Right lobe of liver (tissue), 6 donors: ENCODE results near the gene RMRP. TPM values are rescaled to one million over a fixed set of nuclear protein-coding genes. Genes with fewer than 3 reads are reported as not detected.

Experiments used
- ATAC-seq, 4 donors: fragments of 200-7000 bp; cut with Tn5 transposase; one replicate each; pipeline ENCODE4 v1.9.1; 2020; ENCODE audit warnings: mild to moderate bottlenecking in 4 of 4, moderate library complexity in 4 of 4
- DNase-seq, 3 donors: peaks; one replicate each; pipeline ENCODE4 v3.0.0-alpha.2; 2020
- H3K27ac ChIP-seq, 3 donors: fragments of 200-600 bp; one replicate each; pipeline ENCODE4 v1.8.0; 2022
- H3K27me3 ChIP-seq, 2 donors: fragments of 200-600 bp; one replicate each; pipeline ENCODE4 v1.8.0; 2022
- H3K36me3 ChIP-seq, 4 donors: fragments of 200-600 bp; sonication (generic) in 1 of 4; one replicate each; pipeline versions ENCODE4 v1.5.1 to v1.8.0; 2017 to 2022; ENCODE audit warnings: control low read depth in 1 of 4
- H3K4me1 ChIP-seq, 4 donors: fragments of 200-600 bp; sonication (generic) in 1 of 4; one replicate each; pipeline versions ENCODE4 v1.5.1 to v1.8.0; 2017 to 2022; ENCODE audit warnings: control low read depth in 1 of 4
- H3K4me3 ChIP-seq, 3 donors: fragments of 200-600 bp; one replicate each; pipeline ENCODE4 v1.8.0; 2022
- H3K9me3 ChIP-seq, 4 donors: fragments of 200-600 bp; sonication (generic) in 1 of 4; one replicate each; pipeline versions ENCODE4 v1.5.1 to v1.8.0; 2017 to 2022; ENCODE audit warnings: control low read depth in 1 of 4
- CTCF ChIP-seq, 4 donors: fragments of 200-600 bp in 3 of 4; fragments of 450-650 bp in 1 of 4; IDR thresholded peaks; one replicate each; pipeline versions ENCODE4 v1.5.1 to v1.8.0; 2016 to 2022; ENCODE audit warnings: antibody characterized with exemption in 4 of 4, mild to moderate bottlenecking in 2 of 4
- POLR2A ChIP-seq: fragments of 450-650 bp; IDR thresholded peaks from one replicate; pipeline ENCODE4 v1.6.1; 2017; ENCODE audit warnings: antibody characterized with exemption, mild to moderate bottlenecking
- WGBS: methylation state at CpG from one replicate; pipeline ENCODE4 v1.1.6; 2018; ENCODE audit warnings: low coverage, low lambda C conversion rate; ENCODE audit not compliant: insufficient coverage; ENCODE audit errors: missing lambda C conversion rate; 5-methylcytosine and 5-hydroxymethylcytosine counted together
- intact Hi-C, 2 donors: fragments of 100-400 bp; cut with DNase I; formaldehyde crosslinking; loops; one replicate each; pipeline versions ENCODE4 v1.11.2 to v1.14.1; 2022
- microRNA-seq, 2 donors: library from miRNA; unstranded; fragments of <30 nt; microRNA quantifications; one replicate each; pipeline ENCODE4, GENCODE V29; 2019 to 2020
- small RNA-seq, 2 experiments: library from RNA; depleted of rRNA; stranded (forward); fragments of <200 nt; gene quantifications; one replicate each; pipeline ENCODE3, GENCODE V24; 2016
- total RNA-seq, 6 experiments: library from RNA; depleted of rRNA in 2 of 6; stranded (reverse); fragments of >200 nt in 2 of 6; fragmentation: NEBNext Ultra II Directional in 3 of 6; extraction: Animal tissue kit (Norgen Biotek cat#: 25700) in 3 of 6; gene quantifications; one replicate each; pipeline versions ENCODE4 v1.1.0 to v1.2.4, GENCODE V29; 2016 to 2023
- donor health status: DM: no; HTN: yes; CAD: no.
- donor health status: DM: no; HTN: no; CAD: no.
- donor health status: DM: no; HTN: no; CAD: no.
- donor health status: DM: no; HTN: yes; CAD: no.
- donor health status: DM: no; HTN: yes; CAD: no.

The RMRP gene
- total RNA-seq, 6 experiments from 2014 or later = 1,534 to 17,791 (median 6,650) TPM

DNA sequence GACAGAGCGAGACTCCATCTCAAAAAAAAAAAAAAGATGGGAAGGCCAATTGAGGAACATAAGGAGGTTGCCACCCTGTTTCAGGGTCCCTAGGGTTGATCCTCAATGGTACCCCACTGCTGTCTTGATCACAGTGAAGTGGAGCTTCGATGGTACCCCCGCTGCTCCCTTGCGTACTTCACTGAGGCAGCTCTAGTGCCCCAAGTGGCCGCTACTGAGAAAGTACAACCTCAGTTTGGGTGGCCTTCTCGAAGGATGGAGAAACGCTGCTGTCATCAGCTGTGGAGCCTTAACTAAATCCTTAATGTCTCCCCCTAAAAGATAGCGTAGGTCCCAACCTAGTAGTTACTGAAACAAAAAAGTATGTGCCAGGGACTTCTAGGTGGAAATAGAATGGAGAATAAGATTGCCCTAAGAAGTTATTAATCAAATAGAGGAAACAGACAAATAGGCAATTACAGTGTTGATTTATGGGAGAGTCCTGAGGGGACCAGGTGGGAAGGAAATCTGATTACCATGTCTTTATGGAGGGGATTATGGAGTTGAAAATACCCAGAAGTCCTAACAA, 46.5 kb downstream of the RMRP start:
- TF ChIP-seq CTCF (IDR thresholded peaks at IDR 0.05) (peak; percentile 39 to 69 (median 62)), POLR2A (no peak)
- 36% methylated on average over 3 of the region's 8 CpGs for WGBS
- intact Hi-C loops = no loop called here
- Histone ChIP-seq H3K9me3 (no peaks in the 10 kb centered on the region), H3K27me3 (no peaks in the 10 kb centered on the region), H3K36me3 (peaks cover 0 to 17% (median 6%) of the 10 kb centered on the region in 4 donors), H3K4me1 (peaks cover 0 to 5% (median under 1%) of the 10 kb centered on the region in 4 donors), H3K27ac (no peak overlapping the region), H3K4me3 (no peak overlapping the region)
- peak; percentile 62 to 81 (median 72) for ATAC-seq
- DNase-seq = no peak

DNA sequence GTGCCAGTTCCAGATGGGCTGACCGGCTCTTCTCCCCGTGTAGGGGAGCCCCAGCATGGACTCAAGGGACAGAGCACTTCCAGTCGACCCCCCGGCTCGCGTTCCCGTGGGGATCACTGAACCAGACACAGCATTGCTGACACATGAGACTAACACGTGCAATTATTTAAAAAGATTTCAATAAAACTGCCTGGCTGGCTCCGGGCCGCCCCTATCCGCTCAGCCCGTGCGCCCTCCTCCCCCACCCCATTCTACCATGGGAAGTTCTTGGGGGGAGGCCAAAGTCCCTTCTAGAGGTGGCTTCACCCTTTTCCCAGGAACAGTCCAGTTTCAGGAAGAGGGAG, 48.0 kb downstream of the RMRP start:
- DNase-seq (no peak), ATAC-seq (no peak)
- Histone ChIP-seq H3K4me3 (no peak overlapping the region), H3K9me3 (no peaks in the 10 kb centered on the region), H3K36me3 (peaks cover 0 to 17% (median 6%) of the 10 kb centered on the region in 4 donors), H3K4me1 (peaks cover 0 to 11% (median 3%) of the 10 kb centered on the region in 4 donors), H3K27ac (no peak overlapping the region), H3K27me3 (no peaks in the 10 kb centered on the region)
- intact Hi-C loops = no loop called here
- TF ChIP-seq CTCF (IDR thresholded peaks at IDR 0.05) (no peak), POLR2A (no peak)
- WGBS = 100% methylated on average over 3 of the region's 13 CpGs

DNA sequence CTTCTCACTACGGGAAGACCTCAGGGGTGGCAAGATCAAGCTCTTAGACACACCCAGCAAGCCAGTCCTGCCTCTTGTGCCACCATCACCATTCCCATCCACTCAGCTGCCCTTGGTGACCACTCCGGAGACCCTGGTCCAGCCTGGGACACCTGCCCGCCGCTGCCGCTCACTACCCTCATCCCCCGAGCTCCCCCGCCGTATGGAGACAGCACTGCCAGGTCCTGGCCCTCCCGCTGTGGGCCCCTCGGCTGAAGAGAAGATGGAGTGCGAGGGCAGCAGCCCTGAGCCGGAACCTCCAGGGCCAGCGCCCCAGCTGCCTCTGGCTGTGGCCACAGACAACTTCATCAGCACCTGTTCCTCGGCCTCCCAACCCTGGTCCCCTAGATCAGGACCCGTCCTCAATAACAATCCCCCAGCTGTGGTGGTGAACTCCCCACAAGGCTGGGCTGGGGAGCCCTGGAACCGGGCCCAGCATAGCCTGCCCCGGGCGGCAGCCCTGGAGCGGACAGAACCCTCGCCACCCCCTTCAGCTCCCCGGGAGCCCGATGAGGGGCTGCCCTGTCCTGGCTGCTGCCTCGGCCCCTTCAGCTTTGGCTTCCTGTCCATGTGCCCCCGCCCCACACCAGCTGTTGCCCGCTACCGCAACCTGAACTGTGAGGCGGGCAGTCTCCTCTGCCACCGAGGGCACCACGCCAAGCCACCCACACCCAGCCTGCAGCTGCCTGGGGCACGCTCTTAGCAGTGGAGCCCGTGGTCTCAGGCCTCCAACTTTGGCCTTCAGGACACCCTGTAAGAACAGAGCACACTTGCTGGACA, 48.6 kb downstream of the RMRP start:
- no peak for ATAC-seq
- Histone ChIP-seq H3K27ac (no peak overlapping the region), H3K27me3 (no peaks in the 10 kb centered on the region), H3K36me3 (peaks cover 0 to 17% (median 6%) of the 10 kb centered on the region in 4 donors), H3K4me1 (peaks cover 0 to 11% (median 3%) of the 10 kb centered on the region in 4 donors), H3K4me3 (no peak overlapping the region), H3K9me3 (no peaks in the 10 kb centered on the region)
- WGBS = 90% methylated on average over 7 of the region's 31 CpGs
- intact Hi-C loops = no loop called here
- TF ChIP-seq POLR2A (no peak), CTCF (IDR thresholded peaks at IDR 0.05) (no peak)
- peak in 1 of 3 donors; percentile 30 for DNase-seq

DNA sequence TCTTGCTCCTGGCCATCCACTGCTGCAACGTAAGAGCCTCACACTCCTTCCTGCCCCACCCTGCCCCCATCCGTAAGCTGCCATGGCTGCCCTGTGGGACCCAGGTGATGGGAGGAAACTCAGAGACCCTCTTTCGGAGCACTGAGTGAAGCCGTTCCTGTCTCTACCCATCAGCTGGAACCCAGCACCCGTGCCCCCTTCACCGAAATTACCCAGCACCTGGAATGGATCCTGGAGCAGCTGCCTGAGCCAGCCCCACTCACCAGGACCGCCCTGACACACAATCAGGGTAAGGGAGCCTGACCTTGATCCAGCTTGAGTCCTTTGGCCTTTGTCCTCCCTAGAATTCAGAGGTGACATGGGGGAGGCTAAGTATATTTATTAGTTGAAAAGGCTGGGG, 49.6 kb downstream of the RMRP start:
- intact Hi-C loops = no loop called here
- Histone ChIP-seq H3K9me3 (no peaks in the 10 kb centered on the region), H3K27me3 (no peaks in the 10 kb centered on the region), H3K4me3 (no peak overlapping the region), H3K4me1 (peaks cover 0 to 11% (median 3%) of the 10 kb centered on the region in 4 donors), H3K36me3 (peaks cover 0 to 17% (median 6%) of the 10 kb centered on the region in 4 donors), H3K27ac (no peak overlapping the region)
- DNase-seq = no peak
- no peak for ATAC-seq
- TF ChIP-seq CTCF (IDR thresholded peaks at IDR 0.05) (no peak), POLR2A (no peak)
- WGBS = 73% methylated on average over 2 of the region's 7 CpGs

Small RNA genes lying within 50 kb of the gene (microRNA-seq; reads per million reads assigned to microRNA genes)
- gene MIR4667 = 0.58 to 2.6 reads per million in 2 donors

Small RNA genes lying within 50 kb of the gene (small RNA-seq; reads per million reads assigned to genes)
- gene MIR4667 = 0 reads per million in 2 experiments
- gene RMRP = 0 reads per million in 2 experiments
- gene RN7SL22P = 0 reads per million in 2 experiments

Other genes with a start within 250 kb of the RMRP start
- gene RUSC2, start 167.9 kb downstream of the RMRP start, total RNA-seq = 10 to 100 TPM in 2 of 6 experiments, 1 to 10 TPM in 4; 6.0 to 12.9 (median 9.1) TPM
- 10 to 100 TPM; 10.7 to 17.2 (median 13.4) TPM for gene TESK1, start 52.8 kb downstream of the RMRP start, total RNA-seq
- gene CD72, start 39.6 kb downstream of the RMRP start, total RNA-seq = 1 to 10 TPM in 4 of 6 experiments, under 1 TPM in 2; 0.60 to 6.9 (median 2.3) TPM
- under 1 TPM in 5 of 6 experiments, not detected in 1; 0.18 to 0.58 (median 0.37) TPM for gene SIT1, start 7.1 kb downstream of the RMRP start, total RNA-seq
- gene CCDC107, start 273 bp upstream of the RMRP start, total RNA-seq = 10 to 100 TPM; 10.0 to 24.2 (median 15.3) TPM
- gene ARHGEF39, start 7.2 kb upstream of the RMRP start, total RNA-seq = 1 to 10 TPM in 1 of 6 experiments, under 1 TPM in 5; 0.11 to 3.6 (median 0.43) TPM
- 1 to 10 TPM in 1 of 6 experiments, under 1 TPM in 4, not detected in 1; 0.64 to 1.6 (median 0.93) TPM for gene CA9, start 15.9 kb upstream of the RMRP start, total RNA-seq
- 10 to 100 TPM in 4 of 6 experiments, 1 to 10 TPM in 2; 4.7 to 23.3 (median 12.4) TPM for gene TPM2, start 31.9 kb upstream of the RMRP start, total RNA-seq
- 100 to 1,000 TPM; 103 to 168 (median 128) TPM for gene TLN1, start 74.2 kb upstream of the RMRP start, total RNA-seq
- gene CREB3, start 74.6 kb upstream of the RMRP start, total RNA-seq = 10 to 100 TPM; 12.1 to 35.2 (median 17.8) TPM
- gene GBA2, start 91.2 kb upstream of the RMRP start, total RNA-seq = 10 to 100 TPM; 29.5 to 53.7 (median 35.2) TPM
- 10 to 100 TPM in 5 of 6 experiments, 1 to 10 TPM in 1; 9.5 to 13.0 (median 11.4) TPM for gene RGP1, start 91.3 kb upstream of the RMRP start, total RNA-seq
- not detected for gene MSMP, start 96.3 kb upstream of the RMRP start, total RNA-seq
- gene NPR2, start 133.6 kb upstream of the RMRP start, total RNA-seq = 10 to 100 TPM in 5 of 6 experiments, 1 to 10 TPM in 1; 2.8 to 34.5 (median 13.1) TPM
- 1 to 10 TPM in 1 of 6 experiments, under 1 TPM in 2, not detected in 3; 0.42 to 1.3 (median 0.80) TPM for gene SPAG8, start 154.2 kb upstream of the RMRP start, total RNA-seq
- 10 to 100 TPM; 46.0 to 86.3 (median 67.1) TPM for gene HINT2, start 157.0 kb upstream of the RMRP start, total RNA-seq
- not detected for gene FAM221B, start 170.7 kb upstream of the RMRP start, total RNA-seq
- gene TMEM8B, start 171.2 kb upstream of the RMRP start, total RNA-seq = 1 to 10 TPM; 1.7 to 4.7 (median 3.5) TPM
- gene OR13J1, start 212.4 kb upstream of the RMRP start, total RNA-seq = not detected
- 1 to 10 TPM in 3 of 6 experiments, under 1 TPM in 3; 0.40 to 1.4 (median 0.98) TPM for gene HRCT1, start 248.2 kb upstream of the RMRP start, total RNA-seq